ENCODE results near the gene HNRNPUL1. TPM values are rescaled to one million over a fixed set of nuclear protein-coding genes. Genes with fewer than 3 reads are reported as not detected.

Gene HNRNPUL1
- total RNA-seq, 1 experiment from 2014 or later = 315 TPM

DNA sequence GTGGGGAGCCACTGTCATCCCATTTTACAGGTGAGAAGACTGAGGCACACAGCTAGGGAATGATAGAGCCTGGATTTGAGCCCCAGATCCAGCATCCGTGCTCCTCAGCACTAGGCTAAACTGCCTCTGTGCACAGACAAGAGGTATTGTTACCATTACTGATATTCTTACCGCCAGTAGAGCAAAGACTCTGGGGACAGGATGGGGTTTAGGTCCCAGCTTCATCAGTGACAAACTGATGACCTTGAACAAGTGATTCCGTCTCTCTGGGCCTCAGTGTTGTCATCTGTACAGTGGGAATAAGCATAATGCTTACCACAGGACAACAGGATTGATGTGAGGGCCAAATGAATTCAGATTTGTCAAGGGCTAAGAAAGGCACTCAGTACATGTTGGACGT is 28.7 kb upstream of the HNRNPUL1 start:
- Histone ChIP-seq H3K4me2 (ENCODE audit: insufficient read depth, insufficient read length, low read length) (no peak overlapping the region), H2BK20ac (ENCODE audit: low read depth, low read length, poor library complexity, severe bottlenecking) (no peak overlapping the region), H2BK5ac (ENCODE audit: insufficient read length, low read length) (no peak overlapping the region), H3K18ac (ENCODE audit: insufficient read length, low read depth, low read length) (no peak overlapping the region), H4K5ac (ENCODE audit: insufficient read length, low read depth, low read length) (no peak overlapping the region), H3K79me1 (ENCODE audit: insufficient read depth, low read depth, low read length, poor library complexity, severe bottlenecking) (no peaks in the 10 kb centered on the region), H4K20me1 (ENCODE audit: control insufficient read depth, insufficient read depth, insufficient read length) (no peaks in the 10 kb centered on the region), H2BK120ac (ENCODE audit: low read depth, low read length, poor library complexity, severe bottlenecking) (no peak overlapping the region), H3T11ph (ENCODE audit: low read length) (no peak overlapping the region), H3K27me3 (ENCODE audit: insufficient read depth, low read length) (no peaks in the 10 kb centered on the region), H2AFZ (ENCODE audit: low read length) (no peak overlapping the region), H3K27ac (ENCODE audit: insufficient read length, low read depth, low read length) (no peak overlapping the region), H3K56ac (ENCODE audit: insufficient read length, low read depth, low read length) (no peak overlapping the region), H3K9me3 (ENCODE audit: control insufficient read depth, low read depth, low read length) (no peaks in the 10 kb centered on the region), H2AK5ac (ENCODE audit: insufficient read length, low read length) (no peak overlapping the region), H2BK15ac (ENCODE audit: low read depth, low read length) (no peak overlapping the region), H2BK12ac (ENCODE audit: insufficient read length, low read depth, low read length) (no peak overlapping the region), H3K9ac (ENCODE audit: extremely low read depth, insufficient read length, low read length) (no peak overlapping the region), H3K4me1 (ENCODE audit: insufficient read depth, low read length) (no peaks in the 10 kb centered on the region), H4K8ac (replicated peaks; ENCODE audit: insufficient read length, low read depth, low read length) (no peak overlapping the region), H4K91ac (ENCODE audit: insufficient read length, low read depth, low read length) (no peak overlapping the region), H3K23ac (ENCODE audit: insufficient read length, low read depth, low read length) (no peak overlapping the region), H3K23me2 (ENCODE audit: insufficient read length, low read depth, low read length, poor library complexity, severe bottlenecking) (no peaks in the 10 kb centered on the region), H3K79me2 (ENCODE audit: insufficient read depth, low read length) (no peaks in the 10 kb centered on the region), H3K4ac (ENCODE audit: low read depth, low read length) (no peak overlapping the region), H3K14ac (ENCODE audit: insufficient read depth, low read length) (no peak overlapping the region)
- Mint-ChIP-seq H3K4me3 (no peak overlapping the region), H3K27me3 (ENCODE audit: low read depth) (no peaks in the 10 kb centered on the region), H3K27ac (no peak overlapping the region), H3K4me1 (no peaks in the 10 kb centered on the region), H3K9me3 (no peaks in the 10 kb centered on the region), H3K36me3 (ENCODE audit: insufficient read depth in 1 of 3, low read depth in 3 of 3) (peaks cover 0 to 28% (median 5%) of the 10 kb centered on the region in 3 experiments)
- no peak for DNase-seq
- no CpG with 5 or more reads among the region's 4 CpGs for WGBS (ENCODE audit: extremely low coverage, insufficient read length, low lambda C conversion rate)
- TF ChIP-seq, protein P1, sequence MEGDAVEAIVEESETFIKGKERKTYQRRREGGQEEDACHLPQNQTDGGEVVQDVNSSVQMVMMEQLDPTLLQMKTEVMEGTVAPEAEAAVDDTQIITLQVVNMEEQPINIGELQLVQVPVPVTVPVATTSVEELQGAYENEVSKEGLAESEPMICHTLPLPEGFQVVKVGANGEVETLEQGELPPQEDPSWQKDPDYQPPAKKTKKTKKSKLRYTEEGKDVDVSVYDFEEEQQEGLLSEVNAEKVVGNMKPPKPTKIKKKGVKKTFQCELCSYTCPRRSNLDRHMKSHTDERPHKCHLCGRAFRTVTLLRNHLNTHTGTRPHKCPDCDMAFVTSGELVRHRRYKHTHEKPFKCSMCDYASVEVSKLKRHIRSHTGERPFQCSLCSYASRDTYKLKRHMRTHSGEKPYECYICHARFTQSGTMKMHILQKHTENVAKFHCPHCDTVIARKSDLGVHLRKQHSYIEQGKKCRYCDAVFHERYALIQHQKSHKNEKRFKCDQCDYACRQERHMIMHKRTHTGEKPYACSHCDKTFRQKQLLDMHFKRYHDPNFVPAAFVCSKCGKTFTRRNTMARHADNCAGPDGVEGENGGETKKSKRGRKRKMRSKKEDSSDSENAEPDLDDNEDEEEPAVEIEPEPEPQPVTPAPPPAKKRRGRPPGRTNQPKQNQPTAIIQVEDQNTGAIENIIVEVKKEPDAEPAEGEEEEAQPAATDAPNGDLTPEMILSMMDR (conservative IDR thresholded peaks at IDR 0.05) = no peak

All from H9 (cell line).